Effector memory CD4-positive, alpha-beta T cell (primary cell): Measurements from ENCODE around the gene PLCL1.

Experiments
- DNase-seq, 3 donors: peaks; one replicate each; pipeline ENCODE4 v3.0.0-alpha.2; 2020
- H3K27ac ChIP-seq: 2 replicates; pipeline ENCODE4 v1.7.0; 2013; ENCODE audit warnings: mild to moderate bottlenecking, low read length, moderate library complexity; ENCODE audit not compliant: insufficient read depth, poor library complexity, severe bottlenecking
- H3K27me3 ChIP-seq: replicated peaks from 2 replicates; pipeline ENCODE4 v1.7.0; 2013; ENCODE audit warnings: mild to moderate bottlenecking, low read length; ENCODE audit not compliant: insufficient read depth, control insufficient read depth, poor library complexity, severe bottlenecking
- H3K36me3 ChIP-seq: 2 replicates; pipeline ENCODE4 v1.7.0; 2013; ENCODE audit warnings: mild to moderate bottlenecking, low read length, moderate library complexity; ENCODE audit not compliant: control insufficient read depth, insufficient read depth
- H3K4me1 ChIP-seq: 2 replicates; pipeline ENCODE4 v1.7.0; 2013; ENCODE audit warnings: low read length, mild to moderate bottlenecking; ENCODE audit not compliant: control insufficient read depth, insufficient read depth, poor library complexity, severe bottlenecking
- H3K4me3 ChIP-seq: 2 replicates; pipeline ENCODE4 v1.7.0; 2013; ENCODE audit warnings: low read length, low read depth, mild to moderate bottlenecking; ENCODE audit not compliant: insufficient read depth, poor library complexity, severe bottlenecking
- H3K9me3 ChIP-seq: 2 replicates; pipeline ENCODE4 v1.7.0; 2013; ENCODE audit warnings: mild to moderate bottlenecking, low read length, moderate library complexity; ENCODE audit not compliant: control insufficient read depth

Gene PLCL1

DNA sequence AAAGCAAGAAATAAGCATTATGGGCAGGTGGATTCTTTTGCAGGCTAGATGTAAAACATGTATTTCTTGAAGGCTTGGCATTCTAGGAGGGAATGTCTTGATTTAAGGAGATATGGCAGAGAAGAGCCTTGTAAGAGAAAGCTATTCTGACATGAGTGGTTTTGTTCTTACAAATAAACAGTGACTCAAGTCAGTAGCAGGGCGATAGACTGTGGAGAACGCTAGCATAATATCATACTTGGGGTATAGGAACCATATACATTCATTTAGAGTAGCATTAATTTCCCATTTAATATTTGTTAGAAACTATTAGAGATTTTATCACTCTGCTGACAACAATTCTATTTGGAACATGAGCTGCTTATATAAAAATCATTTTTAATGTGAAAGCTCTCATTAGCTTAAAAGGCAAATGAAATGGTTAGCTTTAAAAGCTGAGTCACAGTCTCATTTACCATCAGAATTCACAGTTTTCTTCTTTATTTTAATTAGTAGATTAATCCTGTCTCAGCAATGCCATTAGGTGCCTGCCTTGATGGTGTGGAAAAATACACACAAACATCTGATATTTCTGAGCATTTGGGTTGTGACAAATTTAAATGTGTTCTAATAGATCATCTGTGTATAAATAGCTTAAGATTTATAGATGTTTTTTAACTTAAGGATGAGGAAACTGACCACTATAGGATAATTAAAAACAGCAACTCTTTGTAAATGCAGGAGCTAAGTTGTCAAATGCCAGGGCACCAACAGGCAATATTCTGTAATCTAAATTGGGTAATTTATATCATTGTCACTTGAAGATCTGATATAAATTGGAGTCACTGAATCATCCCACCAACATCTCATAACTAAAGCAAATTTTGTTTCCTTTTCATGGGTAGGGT is 276.7 kb downstream of the PLCL1 start:
- no peak for DNase-seq

DNA sequence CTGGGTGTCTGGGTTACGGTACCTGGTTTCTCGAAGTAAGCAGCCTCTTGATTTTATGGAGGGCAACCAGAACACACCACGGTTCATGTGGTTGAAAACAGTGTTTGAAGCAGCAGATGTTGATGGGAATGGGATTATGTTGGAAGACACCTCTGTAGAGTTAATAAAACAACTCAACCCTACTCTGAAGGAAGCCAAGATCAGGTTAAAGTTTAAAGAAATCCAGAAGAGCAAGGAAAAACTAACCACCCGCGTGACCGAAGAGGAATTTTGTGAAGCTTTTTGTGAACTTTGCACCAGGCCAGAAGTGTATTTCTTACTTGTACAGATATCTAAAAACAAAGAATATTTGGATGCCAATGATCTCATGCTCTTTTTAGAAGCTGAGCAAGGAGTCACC is 279.8 kb downstream of the PLCL1 start:
- H3K4me3 ChIP-seq, result no peak overlapping the region
- no peaks in the 10 kb centered on the region for H3K27me3 ChIP-seq
- H3K36me3 ChIP-seq, result no peaks in the 10 kb centered on the region
- H3K4me1 ChIP-seq, result no peaks in the 10 kb centered on the region
- DNase-seq, result no peak
- no peaks in the 10 kb centered on the region for H3K9me3 ChIP-seq
- no peak overlapping the region for H3K27ac ChIP-seq

More for the DNA sequence above, 276.7 kb downstream of the PLCL1 start:
- no peaks in the 10 kb centered on the region for H3K4me1 ChIP-seq
- no peaks in the 10 kb centered on the region for H3K27me3 ChIP-seq
- H3K27ac ChIP-seq, result no peak overlapping the region
- no peaks in the 10 kb centered on the region for H3K9me3 ChIP-seq
- no peak overlapping the region for H3K4me3 ChIP-seq
- H3K36me3 ChIP-seq, result no peaks in the 10 kb centered on the region

DNA sequence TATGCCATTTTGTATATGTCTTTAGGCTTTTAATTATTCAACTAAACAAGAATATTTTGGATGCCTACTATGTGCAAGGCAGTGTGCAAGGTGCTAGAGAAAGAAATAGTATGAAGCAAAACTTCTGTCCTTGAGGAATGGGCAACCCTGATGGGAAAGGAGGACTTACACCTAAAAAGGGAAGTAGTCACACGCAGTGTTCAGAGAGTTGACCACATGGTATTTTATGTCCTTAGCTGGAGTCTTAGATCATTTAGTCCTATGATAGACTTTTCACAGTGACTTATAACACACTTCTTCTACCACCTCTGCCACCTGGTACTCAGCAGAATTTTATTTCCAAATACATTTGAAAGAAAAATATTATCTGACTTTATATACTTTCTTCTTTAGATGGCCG is 291.6 kb downstream of the PLCL1 start:
- Histone ChIP-seq H3K27ac (no peak overlapping the region), H3K4me3 (no peak overlapping the region), H3K27me3 (no peaks in the 10 kb centered on the region), H3K9me3 (no peaks in the 10 kb centered on the region), H3K4me1 (no peaks in the 10 kb centered on the region), H3K36me3 (no peaks in the 10 kb centered on the region)
- no peak for DNase-seq

DNA sequence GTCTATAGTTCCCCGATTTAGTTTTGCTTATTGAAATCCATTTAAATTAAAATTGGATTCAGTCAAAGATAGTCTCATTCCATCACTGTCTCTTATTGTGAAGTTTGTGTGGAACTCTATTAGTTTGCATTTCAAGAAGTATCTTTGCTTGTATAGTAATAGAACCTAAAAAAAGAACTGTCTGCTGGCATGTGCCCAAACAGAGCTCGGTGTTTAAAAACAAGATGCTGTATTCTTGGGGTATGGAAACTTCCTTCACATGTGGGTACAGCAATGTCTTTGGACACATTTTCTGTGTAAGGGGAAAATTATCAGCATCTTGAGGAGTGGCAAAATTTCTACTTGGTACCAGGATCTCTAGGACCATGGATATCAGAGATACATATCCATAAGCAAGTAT is 292.6 kb downstream of the PLCL1 start:
- Histone ChIP-seq H3K9me3 (no peaks in the 10 kb centered on the region), H3K4me3 (no peak overlapping the region), H3K36me3 (no peaks in the 10 kb centered on the region), H3K27me3 (no peaks in the 10 kb centered on the region), H3K4me1 (no peaks in the 10 kb centered on the region), H3K27ac (no peak overlapping the region)
- DNase-seq, result no peak

DNA sequence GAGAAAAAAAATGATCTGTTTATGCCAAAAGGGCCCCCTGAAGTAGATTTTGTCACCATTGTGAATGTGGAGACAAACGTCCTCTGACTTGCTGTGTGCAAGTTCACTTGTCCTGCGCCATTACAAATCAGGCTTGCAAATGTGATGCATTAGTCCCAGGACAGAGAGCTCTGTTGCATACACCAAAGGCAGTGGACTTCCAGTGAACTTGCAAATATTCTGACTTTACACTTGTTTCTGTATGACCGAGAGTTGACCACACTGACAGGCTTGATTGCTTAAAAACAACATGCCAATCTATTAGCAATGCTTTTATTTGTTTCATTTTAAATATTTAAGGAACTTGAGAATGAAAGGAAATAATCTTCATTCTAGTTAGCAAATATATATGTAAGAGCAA is 293.2 kb downstream of the PLCL1 start:
- no peak overlapping the region for H3K27ac ChIP-seq
- H3K4me1 ChIP-seq, result no peaks in the 10 kb centered on the region
- H3K27me3 ChIP-seq, result no peaks in the 10 kb centered on the region
- no peak overlapping the region for H3K4me3 ChIP-seq
- no peaks in the 10 kb centered on the region for H3K9me3 ChIP-seq
- no peak for DNase-seq
- no peaks in the 10 kb centered on the region for H3K36me3 ChIP-seq

DNA sequence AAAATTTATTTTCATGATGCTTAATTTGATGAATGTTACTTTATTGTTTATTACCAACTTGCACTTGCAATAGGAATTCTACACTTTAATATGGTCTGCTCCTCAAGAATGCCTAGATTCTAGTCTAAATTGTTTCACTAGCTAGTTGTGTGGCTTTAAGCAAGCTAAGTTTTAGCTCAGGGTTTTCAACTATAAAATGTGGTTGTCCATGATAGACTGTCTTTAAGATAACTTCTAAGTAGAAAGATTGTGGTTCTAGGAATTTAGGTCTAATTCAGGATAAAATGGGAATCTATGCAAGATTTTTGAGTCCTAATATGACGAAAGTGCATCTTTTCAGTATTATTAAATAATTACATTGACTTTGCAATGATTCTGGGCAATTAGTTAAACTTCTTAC is 294.0 kb downstream of the PLCL1 start:
- H3K27ac ChIP-seq, result no peak overlapping the region
- no peaks in the 10 kb centered on the region for H3K9me3 ChIP-seq
- no peaks in the 10 kb centered on the region for H3K27me3 ChIP-seq
- no peaks in the 10 kb centered on the region for H3K36me3 ChIP-seq
- no peak overlapping the region for H3K4me3 ChIP-seq
- H3K4me1 ChIP-seq, result no peaks in the 10 kb centered on the region
- no peak for DNase-seq

DNA sequence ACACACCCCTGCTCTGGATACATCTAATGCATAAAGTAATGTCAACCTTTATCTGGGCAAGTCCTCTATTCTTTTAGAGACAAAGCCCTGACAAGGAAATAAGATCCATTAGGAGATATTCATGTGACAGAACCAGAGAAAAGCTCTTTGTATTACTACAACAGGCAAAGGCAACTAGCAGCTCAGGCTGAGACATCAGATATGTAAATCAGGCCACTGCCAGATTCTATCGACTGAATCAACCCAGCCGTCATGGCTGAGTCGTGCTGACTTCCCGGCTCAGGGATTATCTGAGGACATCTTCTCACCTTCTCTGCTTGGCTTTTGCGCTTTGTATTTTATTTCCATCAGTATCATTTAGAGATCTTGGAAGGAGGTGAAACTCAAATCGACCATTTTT is 294.5 kb downstream of the PLCL1 start:
- H3K4me3 ChIP-seq, result no peak overlapping the region
- DNase-seq, result no peak
- no peaks in the 10 kb centered on the region for H3K4me1 ChIP-seq
- no peaks in the 10 kb centered on the region for H3K27me3 ChIP-seq
- H3K36me3 ChIP-seq, result no peaks in the 10 kb centered on the region
- no peaks in the 10 kb centered on the region for H3K9me3 ChIP-seq
- H3K27ac ChIP-seq, result no peak overlapping the region

DNA sequence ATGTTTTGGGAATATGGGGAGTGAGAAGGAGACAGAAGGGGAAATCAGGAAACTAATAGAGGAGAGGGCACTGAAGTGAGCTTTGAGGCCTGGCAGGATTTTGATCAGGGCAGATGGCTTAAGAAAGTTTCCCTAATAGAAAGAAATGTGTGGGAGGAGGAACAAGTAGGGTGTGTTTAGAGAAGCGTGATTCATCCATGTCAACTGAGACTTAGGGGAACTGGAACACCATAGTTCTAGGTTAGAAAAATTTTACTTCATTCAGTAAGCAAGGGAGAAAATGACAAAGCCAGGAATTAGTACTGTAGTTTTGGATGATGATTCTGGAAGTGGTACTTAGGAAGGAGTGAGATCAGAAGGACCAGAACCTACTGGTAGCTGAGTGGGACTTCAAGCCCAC is 296.0 kb downstream of the PLCL1 start:
- H3K27ac ChIP-seq, result no peak overlapping the region
- no peaks in the 10 kb centered on the region for H3K4me1 ChIP-seq
- H3K9me3 ChIP-seq, result no peaks in the 10 kb centered on the region
- no peak overlapping the region for H3K4me3 ChIP-seq
- H3K36me3 ChIP-seq, result no peaks in the 10 kb centered on the region
- H3K27me3 ChIP-seq, result no peaks in the 10 kb centered on the region
- no peak for DNase-seq

DNA sequence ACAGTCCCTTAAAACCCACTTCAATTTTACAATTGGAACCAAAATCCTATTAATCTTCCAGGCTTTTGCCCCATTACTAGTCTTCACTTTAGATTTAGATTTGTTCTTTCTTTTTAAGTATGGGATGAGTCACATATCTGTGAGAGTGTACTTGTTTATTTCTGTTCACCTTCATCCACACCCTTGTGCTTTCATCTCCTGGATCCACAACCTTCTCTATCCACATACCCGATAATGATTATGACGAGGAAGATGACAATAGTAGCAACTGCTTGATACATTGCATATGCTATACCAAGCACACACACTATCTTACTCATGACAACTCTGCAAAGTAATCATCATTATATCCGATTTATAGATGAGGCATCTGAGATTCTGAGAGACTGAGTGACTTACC is 297.3 kb downstream of the PLCL1 start:
- H3K36me3 ChIP-seq, result no peaks in the 10 kb centered on the region
- H3K27me3 ChIP-seq, result no peaks in the 10 kb centered on the region
- H3K4me3 ChIP-seq, result no peak overlapping the region
- H3K4me1 ChIP-seq, result no peaks in the 10 kb centered on the region
- no peaks in the 10 kb centered on the region for H3K9me3 ChIP-seq
- H3K27ac ChIP-seq, result no peak overlapping the region
- DNase-seq, result no peak

DNA sequence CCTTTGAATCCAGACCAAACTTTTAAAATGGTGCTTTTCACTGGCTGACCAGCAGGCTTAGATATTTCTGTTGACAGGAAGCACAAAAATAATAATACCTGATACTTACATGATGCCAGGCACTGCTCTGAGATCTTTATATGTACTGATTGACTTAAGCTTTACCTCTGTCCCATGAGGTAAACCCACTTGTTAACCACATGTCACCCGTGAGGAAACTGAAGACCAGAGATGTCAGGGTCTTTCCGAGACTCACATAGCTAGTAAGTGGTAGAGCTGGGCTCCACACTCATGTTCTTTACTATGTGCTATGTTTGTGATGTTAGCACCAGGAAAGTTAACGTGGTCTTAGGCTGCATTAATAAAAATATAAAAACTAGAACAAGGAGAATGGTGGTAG is 297.7 kb downstream of the PLCL1 start:
- Histone ChIP-seq H3K36me3 (no peaks in the 10 kb centered on the region), H3K4me3 (no peak overlapping the region), H3K9me3 (no peaks in the 10 kb centered on the region), H3K27ac (no peak overlapping the region), H3K4me1 (no peaks in the 10 kb centered on the region), H3K27me3 (no peaks in the 10 kb centered on the region)
- no peak for DNase-seq
